Measurements from ENCODE around the gene TAOK1. TPM values are rescaled to one million over a fixed set of nuclear protein-coding genes. Genes with fewer than 3 reads are reported as not detected.

Gene TAOK1
- total and polyA plus RNA-seq, 2 of the 13 experiments (the other 11 are each of a cell fraction or from before 2014, with no cell fraction given): 14.1 to 23.0 TPM

DNA sequence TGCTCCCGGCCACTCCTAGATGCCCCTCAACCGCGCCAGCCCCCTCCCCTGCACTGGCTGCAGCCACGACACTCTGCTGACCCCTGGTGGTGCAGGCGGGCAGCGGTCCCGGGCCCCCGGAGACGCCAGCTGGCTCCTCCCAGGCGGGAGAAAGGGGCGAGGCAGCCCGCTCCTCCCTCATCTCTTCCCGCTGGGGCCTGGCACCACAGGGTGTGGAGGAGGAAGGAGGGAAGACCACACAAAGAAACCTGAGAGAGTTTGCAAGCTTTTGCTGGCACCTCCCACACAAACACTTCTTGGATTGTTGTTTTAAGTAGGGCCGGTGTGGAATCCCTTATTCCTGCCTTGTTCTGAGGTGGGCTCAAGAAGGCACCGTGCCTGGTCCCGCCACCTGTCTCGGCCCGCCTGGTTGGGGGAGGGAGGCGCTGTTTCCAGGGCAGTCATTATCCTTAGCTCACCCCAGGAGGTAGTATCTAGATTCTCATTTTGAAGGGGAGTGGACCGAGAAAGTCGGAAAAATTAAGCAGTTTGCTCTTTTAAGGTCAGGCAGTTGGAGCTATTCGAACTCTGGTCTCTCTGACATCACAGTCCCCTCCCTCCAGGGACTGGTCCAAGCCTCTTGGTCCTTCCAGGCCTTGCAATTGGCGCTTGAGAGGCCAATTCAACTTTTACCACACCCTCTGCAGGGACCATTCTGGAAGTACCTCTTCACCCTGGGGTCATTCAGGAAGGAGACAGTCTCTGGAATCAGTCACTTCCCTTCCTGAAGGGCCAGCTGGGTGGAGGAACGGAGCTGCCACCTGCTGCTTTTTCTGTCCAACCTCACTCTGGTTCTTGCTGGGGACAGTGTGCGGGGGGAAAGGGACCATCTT lies 201.8 kb downstream of the TAOK1 start (continued):
- no peak for TF ChIP-seq PAX8 (CRISPR knock-in tag; IDR thresholded peaks at IDR 0.05; ENCODE audit: borderline replicate concordance)
- TF ChIP-seq ZNF431 (CRISPR knock-in tag; IDR thresholded peaks at IDR 0.05; ENCODE audit: borderline replicate concordance, low read depth): no peak
- TF ChIP-seq, protein P1, sequence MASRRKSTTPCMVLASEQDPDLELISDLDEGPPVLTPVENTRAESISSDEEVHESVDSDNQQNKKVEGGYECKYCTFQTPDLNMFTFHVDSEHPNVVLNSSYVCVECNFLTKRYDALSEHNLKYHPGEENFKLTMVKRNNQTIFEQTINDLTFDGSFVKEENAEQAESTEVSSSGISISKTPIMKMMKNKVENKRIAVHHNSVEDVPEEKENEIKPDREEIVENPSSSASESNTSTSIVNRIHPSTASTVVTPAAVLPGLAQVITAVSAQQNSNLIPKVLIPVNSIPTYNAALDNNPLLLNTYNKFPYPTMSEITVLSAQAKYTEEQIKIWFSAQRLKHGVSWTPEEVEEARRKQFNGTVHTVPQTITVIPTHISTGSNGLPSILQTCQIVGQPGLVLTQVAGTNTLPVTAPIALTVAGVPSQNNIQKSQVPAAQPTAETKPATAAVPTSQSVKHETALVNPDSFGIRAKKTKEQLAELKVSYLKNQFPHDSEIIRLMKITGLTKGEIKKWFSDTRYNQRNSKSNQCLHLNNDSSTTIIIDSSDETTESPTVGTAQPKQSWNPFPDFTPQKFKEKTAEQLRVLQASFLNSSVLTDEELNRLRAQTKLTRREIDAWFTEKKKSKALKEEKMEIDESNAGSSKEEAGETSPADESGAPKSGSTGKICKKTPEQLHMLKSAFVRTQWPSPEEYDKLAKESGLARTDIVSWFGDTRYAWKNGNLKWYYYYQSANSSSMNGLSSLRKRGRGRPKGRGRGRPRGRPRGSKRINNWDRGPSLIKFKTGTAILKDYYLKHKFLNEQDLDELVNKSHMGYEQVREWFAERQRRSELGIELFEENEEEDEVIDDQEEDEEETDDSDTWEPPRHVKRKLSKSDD (CRISPR knock-in tag; IDR thresholded peaks at IDR 0.05; ENCODE audit: low read depth): no peak
- TF ChIP-seq KLF11 (CRISPR knock-in tag; IDR thresholded peaks at IDR 0.05): no peak
- no peak for TF ChIP-seq ZNF468 (CRISPR knock-in tag; IDR thresholded peaks at IDR 0.05)
- TF ChIP-seq ZNF225 (CRISPR knock-in tag; IDR thresholded peaks at IDR 0.05): no peak
- no peak for TF ChIP-seq TEF (CRISPR knock-in tag; IDR thresholded peaks at IDR 0.05)
- TF ChIP-seq KLF6 (CRISPR knock-in tag; IDR thresholded peaks at IDR 0.05): no peak
- no peak for TF ChIP-seq TRIM22 (IDR thresholded peaks at IDR 0.05)
- no peak for TF ChIP-seq FLYWCH1 (CRISPR knock-in tag; IDR thresholded peaks at IDR 0.05)
- TF ChIP-seq CREB1 (IDR thresholded peaks at IDR 0.05): no peak
- peak; percentile 45; the same call in 1 of the 2 replicates for TF ChIP-seq CREB1 (CRISPR knock-in tag; IDR thresholded peaks at IDR 0.05)
- no peak for TF ChIP-seq PCBP2 (optimal IDR thresholded peaks at IDR 0.05; ENCODE audit: low read depth, low read length, poor library complexity, severe bottlenecking)
- TF ChIP-seq, protein P2, sequence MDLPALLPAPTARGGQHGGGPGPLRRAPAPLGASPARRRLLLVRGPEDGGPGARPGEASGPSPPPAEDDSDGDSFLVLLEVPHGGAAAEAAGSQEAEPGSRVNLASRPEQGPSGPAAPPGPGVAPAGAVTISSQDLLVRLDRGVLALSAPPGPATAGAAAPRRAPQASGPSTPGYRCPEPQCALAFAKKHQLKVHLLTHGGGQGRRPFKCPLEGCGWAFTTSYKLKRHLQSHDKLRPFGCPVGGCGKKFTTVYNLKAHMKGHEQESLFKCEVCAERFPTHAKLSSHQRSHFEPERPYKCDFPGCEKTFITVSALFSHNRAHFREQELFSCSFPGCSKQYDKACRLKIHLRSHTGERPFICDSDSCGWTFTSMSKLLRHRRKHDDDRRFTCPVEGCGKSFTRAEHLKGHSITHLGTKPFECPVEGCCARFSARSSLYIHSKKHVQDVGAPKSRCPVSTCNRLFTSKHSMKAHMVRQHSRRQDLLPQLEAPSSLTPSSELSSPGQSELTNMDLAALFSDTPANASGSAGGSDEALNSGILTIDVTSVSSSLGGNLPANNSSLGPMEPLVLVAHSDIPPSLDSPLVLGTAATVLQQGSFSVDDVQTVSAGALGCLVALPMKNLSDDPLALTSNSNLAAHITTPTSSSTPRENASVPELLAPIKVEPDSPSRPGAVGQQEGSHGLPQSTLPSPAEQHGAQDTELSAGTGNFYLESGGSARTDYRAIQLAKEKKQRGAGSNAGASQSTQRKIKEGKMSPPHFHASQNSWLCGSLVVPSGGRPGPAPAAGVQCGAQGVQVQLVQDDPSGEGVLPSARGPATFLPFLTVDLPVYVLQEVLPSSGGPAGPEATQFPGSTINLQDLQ (CRISPR knock-in tag; IDR thresholded peaks at IDR 0.05): no peak
- no peak for TF ChIP-seq ZNF354B (CRISPR knock-in tag; IDR thresholded peaks at IDR 0.05)
- TF ChIP-seq FOXO1 (CRISPR knock-in tag; IDR thresholded peaks at IDR 0.05): no peak
- TF ChIP-seq FUBP1 (CRISPR knock-in tag; IDR thresholded peaks at IDR 0.05; ENCODE audit: borderline replicate concordance): no peak
- no peak for TF ChIP-seq MXD4 (CRISPR knock-in tag; IDR thresholded peaks at IDR 0.05)

Measured in HepG2 (cell line).